H1 (cell line): ENCODE measurements around the gene COX7A1. TPM values are rescaled to one million over a fixed set of nuclear protein-coding genes. Genes with fewer than 3 reads are reported as not detected.

Experiments used
- ATF2 ChIP-seq: IDR thresholded peaks from 2 replicates; pipeline ENCODE4 v1.6.1; 2012; ENCODE audit warnings: low read length, inconsistent platforms
- CHD7 ChIP-seq: fragments of 300-600 bp; sonication (generic); IDR thresholded peaks from 2 replicates; pipeline ENCODE4 v1.7.1; 2012; ENCODE audit warnings: low read length, moderate library complexity, mild to moderate bottlenecking, inconsistent platforms; ENCODE audit not compliant: insufficient replicate concordance
- SIN3A ChIP-seq, 2 experiments: IDR thresholded peaks in 1 of 2; conservative IDR thresholded peaks in 1 of 2; 2 replicates each; pipeline ENCODE4 v1.6.1; 2011 to 2012; ENCODE audit warnings: low read length in 2 of 2, improper control_type of control experiment in 1 of 2, low read depth in 1 of 2, mild to moderate bottlenecking in 1 of 2
- polyA plus RNA-seq, 7 experiments: library from polyadenylated mRNA; depleted of rRNA in 3 of 7; stranded (reverse) in 5 of 7; unstranded in 2 of 7; fragments of >200 nt in 5 of 7; fragments of 200-250 nt in 2 of 7; gene quantifications; 1 replicate in 5 of 7; 2 replicates in 1 of 7; 4 replicates in 1 of 7; pipeline versions ENCODE4 v1.2.1 to v1.2.3, GENCODE V29; 2011 to 2013; ENCODE audit warnings: missing spikeins in 2 of 7, mixed read lengths in 2 of 7
- total RNA-seq: library from RNA; stranded (reverse); fragmentation: NEBNext Ultra II Directional; extraction: Animal tissue kit (Norgen Biotek cat#: 25700); gene quantifications from 2 replicates; pipeline ENCODE4 v1.2.1, GENCODE V29; 2021

Gene COX7A1
- total and polyA plus RNA-seq, 2 of the 8 experiments (the other 6 are each of a cell fraction or from before 2014, with no cell fraction given), result 0.60 TPM

- TF ChIP-seq CHD7 (no peak), SIN3A (conservative IDR thresholded peaks at IDR 0.05 in 1 of 2, IDR thresholded peaks at IDR 0.05 in 1 of 2; ENCODE audit: low read depth in 1 of 2, low read length in 2 of 2) (no peak), ATF2 (no peak)
These were observed 45.9 kb upstream of the COX7A1 start (continued) for GRCh38 chr19:36198119-36198518.
